ENCODE data around the gene ATP8B3.
A peak's percentile ranks its signal among the peaks of the same experiment; 100 is the strongest.

The ATP8B3 gene

GRCh38 chr19:1810439-1811160 lies 1.5 kb downstream of the ATP8B3 start:
- Histone ChIP-seq H3K27ac (ENCODE audit: extremely low read depth, low read depth, low read length) (no peak overlapping the region), H3K4me1 (ENCODE audit: control insufficient read depth, insufficient read depth, low read length) (no peaks in the 10 kb centered on the region), H3K36me3 (ENCODE audit: control insufficient read depth in 2 of 2, insufficient read depth in 1 of 2, low read length in 2 of 2) (peaks cover 0 to 8% of the 10 kb centered on the region in 2 experiments; a peak in 1 of 3 replicates), H3K9me3 (ENCODE audit: control insufficient read depth, insufficient read depth, low read depth, low read length) (no peaks in the 10 kb centered on the region), H3K4me3 (ENCODE audit: low read depth, low read length) (no peak overlapping the region)
- TF ChIP-seq ZNF24 (tag by site-specific recombination; IDR thresholded peaks at IDR 0.05) (no peak), ZNF19 (tag by site-specific recombination; IDR thresholded peaks at IDR 0.05; ENCODE audit: low read depth) (no peak), ZNF354C (tag by site-specific recombination; IDR thresholded peaks at IDR 0.05; ENCODE audit: borderline replicate concordance, low read depth) (no peak), EGR2 (tag by site-specific recombination; IDR thresholded peaks at IDR 0.05; ENCODE audit: low read depth) (peak; percentile 56; the same call in 1 of the 2 replicates), ZNF274 (IDR thresholded peaks at IDR 0.05; ENCODE audit: low read length) (no peak), ZNF274 (tag by site-specific recombination; IDR thresholded peaks at IDR 0.05; ENCODE audit: borderline replicate concordance) (no peak), ZNF639 (tag by site-specific recombination; IDR thresholded peaks at IDR 0.05) (no peak), KLF1 (tag by site-specific recombination; IDR thresholded peaks at IDR 0.05) (peak; percentile 46), ATF2 (tag by site-specific recombination; IDR thresholded peaks at IDR 0.05; ENCODE audit: low read depth) (no peak), ZFHX2 (tag by site-specific recombination; conservative IDR thresholded peaks at IDR 0.05) (peak; percentile 44), KLF8 (tag by site-specific recombination; IDR thresholded peaks at IDR 0.05) (peak; percentile 70; the same call in 1 of the 2 replicates), TCF7L2 (IDR thresholded peaks at IDR 0.05; ENCODE audit: borderline replicate concordance, low read depth, low read length) (no peak), SP2 (tag by site-specific recombination; IDR thresholded peaks at IDR 0.05) (peak; percentile 36), ZNF175 (tag by site-specific recombination; IDR thresholded peaks at IDR 0.05) (no peak), ZNF521 (tag by site-specific recombination; IDR thresholded peaks at IDR 0.05) (no peak), ZNF585B (tag by site-specific recombination; IDR thresholded peaks at IDR 0.05) (no peak)
- ChIA-PET POLR2A (interaction anchor here (0.6 kb wide), 1 partner anchor 29 kb away, joined by 3 read pairs; no protein-coding TSS in a partner anchor), CTCF (interaction anchor here (0.7 to 1.2 kb wide), 3 partner anchors 14 to 138 kb away, joined by 3 to 8 read pairs (median 3); no protein-coding TSS in a partner anchor)

- H3K36me3 ChIP-seq (ENCODE audit: control insufficient read depth in 2 of 2, insufficient read depth in 1 of 2, low read length in 2 of 2) = peaks cover 0 to 1% of the 10 kb centered on the region in 2 experiments; a peak in 1 of 3 replicates
- ChIA-PET CTCF (interaction anchor here (0.8 to 1.5 kb wide), 5 partner anchors 13 to 28 kb away, joined by 4 to 8 read pairs (median 4); no protein-coding TSS in a partner anchor), POLR2A (interaction anchor here (0.6 kb wide), 1 partner anchor 29 kb away, joined by 3 read pairs; no protein-coding TSS in a partner anchor)
- no peaks in the 10 kb centered on the region for H3K4me1 ChIP-seq (ENCODE audit: control insufficient read depth, insufficient read depth, low read length)
- no peaks in the 10 kb centered on the region for H3K9me3 ChIP-seq (ENCODE audit: control insufficient read depth, insufficient read depth, low read depth, low read length)
- H3K4me3 ChIP-seq (ENCODE audit: low read depth, low read length) = no peak overlapping the region
- no peak overlapping the region for H3K27ac ChIP-seq (ENCODE audit: extremely low read depth, low read depth, low read length)
- no peak for TF ChIP-seq ATF2 (tag by site-specific recombination; IDR thresholded peaks at IDR 0.05; ENCODE audit: low read depth)
- no peak for TF ChIP-seq ZNF830 (tag by site-specific recombination; IDR thresholded peaks at IDR 0.05; ENCODE audit: low read depth)
Observed at GRCh38 chr19:1809678-1810077, 2.4 kb downstream of the ATP8B3 start.

Data from HEK293 (cell line).